HG03097 (cell line): ENCODE measurements around the gene DEPDC5.
A peak's percentile ranks its signal among the peaks of the same experiment; 100 is the strongest.

Experiments
- ATAC-seq: cut with Tn5 transposase; IDR thresholded peaks from one replicate; pipeline ENCODE4 v1.9.1; 2021; ENCODE audit not compliant: unreplicated experiment, low FRiP score

The DEPDC5 gene

GRCh38 chr22:31943978-31944699 lies 190.3 kb downstream of the DEPDC5 start, which contains the start of gene YWHAH:
Gene YWHAH (plus strand): TSS chr22:31944535. CDS start chr22:31944734, 199 bp downstream.
- peak; percentile 72 for ATAC-seq

GRCh38 chr22:31944700-31945442 lies 191.1 kb downstream of the DEPDC5 start:
- ATAC-seq: peak; percentile 18

- ATAC-seq: no peak
Observed at GRCh38 chr22:31945443-31945855, 191.6 kb downstream of the DEPDC5 start.

GRCh38 chr22:31945971-31946680 lies 192.3 kb downstream of the DEPDC5 start:
- ATAC-seq: no peak

GRCh38 chr22:31947296-31947695 lies 193.5 kb downstream of the DEPDC5 start:
- no peak for ATAC-seq

- ATAC-seq: no peak
Observed at GRCh38 chr22:31948002-31948401, 194.2 kb downstream of the DEPDC5 start.

GRCh38 chr22:31950226-31950625 lies 196.4 kb downstream of the DEPDC5 start:
- no peak for ATAC-seq

GRCh38 chr22:31951194-31952093 lies 197.6 kb downstream of the DEPDC5 start:
- ATAC-seq: no peak

- ATAC-seq: no peak
Observed at GRCh38 chr22:31952094-31952401, 198.2 kb downstream of the DEPDC5 start.

- ATAC-seq: no peak
Observed at GRCh38 chr22:31952472-31952871, 198.7 kb downstream of the DEPDC5 start.

- no peak for ATAC-seq
Observed at GRCh38 chr22:31953261-31953660, 199.4 kb downstream of the DEPDC5 start.

GRCh38 chr22:31954535-31955523 lies 201.0 kb downstream of the DEPDC5 start:
- ATAC-seq: no peak

GRCh38 chr22:31956360-31956759 lies 202.5 kb downstream of the DEPDC5 start:
- ATAC-seq: no peak
